IPS-11a (cell line): Measurements from ENCODE around the gene CDCA4.

ENCODE experiments used
- H3K4me3 ChIP-seq: one replicate; pipeline ENCODE4 v1.5.1; 2013; ENCODE audit warnings: low read depth, low read length, control low read depth

Gene CDCA4

GRCh38 chr14:105018414-105018813 lies 2.5 kb downstream of the CDCA4 start:
- H3K4me3 ChIP-seq, result no peak overlapping the region

DNA sequence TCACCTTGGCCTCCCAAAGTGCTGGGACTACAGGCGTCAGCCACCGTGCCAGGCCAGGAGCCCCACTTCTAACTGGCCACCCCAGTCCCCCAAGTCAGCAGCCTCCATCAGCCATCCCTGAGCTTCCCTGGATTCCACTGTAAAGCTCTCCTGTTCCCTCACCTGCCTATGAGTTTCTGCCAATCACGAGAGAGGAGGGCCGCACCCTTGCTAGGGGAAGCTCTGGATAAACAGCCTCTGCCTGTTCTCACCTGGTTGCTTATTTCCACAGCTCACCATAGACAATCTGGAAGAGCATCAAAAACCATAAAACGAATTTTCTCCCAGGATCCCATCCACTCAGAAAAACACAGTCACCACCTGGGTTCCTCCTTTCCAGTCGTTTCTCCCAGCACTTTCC lies 5.0 kb downstream of the CDCA4 start:
- H3K4me3 ChIP-seq, result no peak overlapping the region

GRCh38 chr14:105015242-105015641 lies 5.6 kb downstream of the CDCA4 start:
- H3K4me3 ChIP-seq, result no peak overlapping the region

DNA sequence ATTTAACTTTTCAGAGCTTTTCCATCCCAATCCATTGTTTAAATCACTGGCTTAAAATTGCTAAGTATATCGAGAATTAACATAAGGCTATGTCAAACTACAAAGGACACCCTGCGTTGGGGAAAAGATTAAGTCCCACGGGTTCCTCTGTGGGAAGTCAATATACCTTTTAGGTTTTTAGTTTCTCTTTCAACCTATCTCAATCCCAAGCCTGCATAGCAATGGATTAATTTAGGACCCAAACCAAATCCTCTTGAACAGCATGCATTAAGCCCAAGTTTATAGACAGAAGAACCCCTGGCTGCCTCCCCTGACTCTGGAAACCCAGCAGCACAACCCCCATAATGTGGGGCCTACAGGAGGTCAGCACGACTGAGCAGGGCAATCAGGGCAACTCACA lies 6.3 kb downstream of the CDCA4 start:
- H3K4me3 ChIP-seq, result no peak overlapping the region

- no peak overlapping the region for H3K4me3 ChIP-seq
These were observed 6.9 kb downstream of the CDCA4 start for GRCh38 chr14:105014032-105014431.

DNA sequence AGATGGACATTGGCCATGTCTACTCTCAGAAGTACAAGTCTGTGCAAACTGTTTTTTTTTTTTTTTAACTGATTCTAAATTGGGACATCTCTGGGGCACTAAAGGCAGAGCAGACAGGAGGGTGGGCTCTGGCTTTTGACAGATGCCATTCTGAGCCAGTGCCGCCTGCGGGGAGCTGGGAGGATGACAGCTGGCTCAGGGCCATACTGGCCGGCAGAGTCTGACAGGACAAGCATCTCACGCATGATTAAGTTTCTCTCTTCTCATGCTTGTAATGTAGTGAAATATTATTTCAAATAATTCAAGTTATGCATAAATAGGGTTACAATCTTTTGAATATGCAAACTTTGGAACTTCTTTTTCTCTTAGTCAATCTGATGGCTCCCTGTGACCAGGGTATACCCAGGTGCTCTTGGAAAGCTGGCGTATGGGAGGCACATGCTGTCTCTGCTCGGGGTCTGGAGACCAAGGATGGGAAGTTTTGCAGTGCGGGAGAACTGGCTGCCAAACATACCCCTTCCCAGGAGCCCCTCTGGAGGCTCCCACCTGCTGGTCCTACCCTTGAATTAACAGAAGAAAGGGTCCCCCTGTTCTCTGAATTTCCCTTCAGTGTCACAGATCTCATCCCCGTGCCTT lies 7.6 kb downstream of the CDCA4 start:
- H3K4me3 ChIP-seq, result no peak overlapping the region

DNA sequence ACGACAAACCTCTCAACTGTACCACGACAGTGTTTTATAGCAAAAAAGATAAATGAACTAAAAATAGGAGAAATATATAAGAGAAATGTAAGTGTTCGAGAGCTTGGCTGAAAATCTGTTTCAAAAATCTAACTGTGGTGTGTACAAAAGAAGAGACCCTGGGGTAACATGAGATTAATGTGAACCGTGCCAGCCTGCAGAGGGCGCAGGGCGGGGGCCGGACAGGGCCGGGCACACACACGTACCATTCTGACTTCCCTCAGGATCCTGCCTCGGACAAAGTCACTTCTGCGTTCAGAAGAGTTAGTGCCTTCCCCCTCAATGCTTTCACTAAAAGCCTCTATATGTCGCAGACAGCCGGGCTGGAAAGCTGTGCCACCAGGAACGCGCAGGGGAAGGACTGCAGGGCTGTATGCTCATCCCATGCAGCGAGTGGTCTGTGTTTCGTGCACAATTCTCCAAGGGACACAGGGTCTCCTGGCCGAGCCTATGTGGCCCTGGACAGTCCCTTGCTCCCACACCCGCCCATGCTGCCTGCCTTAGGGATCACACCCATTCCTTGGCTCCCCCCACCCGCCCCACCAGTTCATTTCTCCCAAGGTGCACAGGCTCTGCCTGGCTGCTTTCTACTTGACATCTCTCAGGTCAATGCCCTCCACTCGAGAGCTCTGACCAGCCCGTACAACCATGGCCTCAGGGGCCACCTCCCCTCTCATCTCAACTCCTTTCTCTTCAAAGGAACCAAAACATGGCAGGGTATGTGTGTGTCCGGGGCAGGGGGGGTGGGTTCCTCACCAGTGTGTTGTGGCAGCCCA lies 8.5 kb downstream of the CDCA4 start:
- H3K4me3 ChIP-seq, result no peak overlapping the region

GRCh38 chr14:105011312-105011990 lies 9.4 kb downstream of the CDCA4 start:
- H3K4me3 ChIP-seq, result no peak overlapping the region

DNA sequence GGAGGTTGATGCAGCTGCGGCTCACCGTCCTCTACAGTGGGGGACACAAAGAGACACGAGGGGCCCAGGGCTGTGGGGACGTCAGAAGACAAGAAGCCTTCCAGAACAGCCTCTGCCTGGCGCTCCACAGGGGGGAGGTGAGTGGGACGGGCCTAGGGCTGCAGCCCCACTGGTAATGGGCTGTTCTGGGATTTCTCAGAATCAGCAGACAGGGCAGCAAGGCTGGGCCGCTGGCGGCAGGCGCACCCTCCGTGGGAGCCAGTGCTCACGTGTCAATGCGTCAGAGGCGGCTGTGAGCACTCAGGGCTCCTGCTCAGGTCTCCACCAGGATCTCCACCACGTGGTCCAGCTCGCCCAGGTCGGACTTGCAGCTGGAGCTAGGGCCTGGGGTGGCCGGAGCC lies 10.0 kb downstream of the CDCA4 start:
- no peak overlapping the region for H3K4me3 ChIP-seq

GRCh38 chr14:105010106-105010505 lies 10.8 kb downstream of the CDCA4 start:
- H3K4me3 ChIP-seq, result no peak overlapping the region

GRCh38 chr14:105007593-105008264 lies 13.2 kb downstream of the CDCA4 start:
- H3K4me3 ChIP-seq, result no peak overlapping the region

DNA sequence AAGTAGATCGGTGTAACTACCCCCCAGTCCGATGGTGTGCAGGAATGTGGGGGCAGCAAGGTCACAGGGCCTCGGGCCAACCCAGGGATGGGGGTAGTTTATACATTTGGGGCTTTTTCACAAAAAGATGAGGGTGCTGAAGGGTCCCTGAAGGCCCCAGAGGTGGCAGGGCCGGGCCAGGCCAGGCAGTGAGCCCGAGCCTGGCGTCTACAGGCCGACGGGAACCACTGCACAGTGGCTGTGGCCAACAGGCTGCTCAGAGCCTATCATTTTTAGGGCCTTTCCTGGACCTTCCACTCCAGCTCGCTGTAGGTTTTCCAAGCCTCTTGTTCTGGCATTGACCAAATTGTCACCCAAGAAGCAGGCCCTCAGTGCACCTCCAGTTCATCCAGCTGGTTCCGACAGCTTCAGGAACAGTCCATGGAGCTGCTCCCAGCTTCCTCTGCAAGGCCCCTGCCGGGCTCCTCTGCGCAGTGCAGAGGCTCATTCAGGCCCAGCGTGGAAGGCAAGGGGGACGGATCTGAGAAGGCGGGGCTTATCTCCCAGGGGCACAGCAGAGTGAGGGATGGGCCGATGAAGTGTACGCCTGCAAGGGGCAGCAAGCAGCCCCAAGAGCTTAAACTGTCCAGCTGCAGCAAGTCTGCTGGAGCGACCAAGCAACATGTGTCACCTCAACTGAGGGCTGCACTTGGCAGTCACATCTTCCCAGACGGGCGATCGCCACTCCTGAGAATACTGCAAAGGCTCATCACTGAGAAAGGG lies 13.9 kb downstream of the CDCA4 start:
- no peak overlapping the region for H3K4me3 ChIP-seq

DNA sequence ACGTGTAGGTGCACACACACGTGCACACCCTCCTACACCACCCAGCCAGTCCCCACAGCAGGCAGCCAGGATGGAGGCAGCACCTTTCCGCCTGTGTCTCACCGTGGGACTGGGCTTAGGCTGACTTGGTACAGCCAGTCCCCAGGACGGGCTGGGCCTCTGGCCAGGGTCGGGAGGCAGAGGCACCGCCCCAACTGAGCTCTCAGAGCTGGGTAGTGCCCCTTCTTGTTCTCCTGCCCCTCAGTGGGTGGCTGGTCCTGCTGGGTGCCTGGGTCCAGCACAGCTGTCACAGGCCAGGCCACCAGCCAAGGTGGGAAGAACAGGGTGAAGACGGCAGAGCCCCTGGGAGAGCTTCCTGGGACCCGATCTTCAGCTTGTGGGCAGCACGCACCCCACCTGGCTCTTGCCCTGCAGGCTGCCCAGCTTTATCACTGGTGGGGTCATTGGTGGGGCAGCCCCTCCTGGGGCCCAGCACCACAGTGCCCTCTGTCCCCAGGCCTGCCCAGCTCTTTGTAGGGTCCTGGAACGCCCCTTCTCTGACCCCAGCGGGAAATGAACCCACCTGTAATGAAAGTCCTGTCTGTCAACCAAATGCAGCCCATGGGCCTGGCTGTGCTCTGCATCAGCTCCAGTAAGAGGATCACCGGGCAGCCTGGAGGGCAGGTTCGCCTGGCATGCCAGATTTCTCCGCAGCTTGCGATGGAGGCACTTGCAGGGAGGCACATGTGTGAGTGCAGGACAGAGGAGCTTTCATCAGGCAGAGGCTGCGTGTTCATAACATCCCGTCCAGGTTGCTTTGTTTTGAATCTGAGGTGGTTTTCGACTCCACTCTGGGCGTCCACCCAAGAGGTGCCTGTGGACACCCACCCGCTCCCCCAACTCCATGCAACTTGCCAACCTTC lies 14.7 kb downstream of the CDCA4 start:
- no peak overlapping the region for H3K4me3 ChIP-seq

DNA sequence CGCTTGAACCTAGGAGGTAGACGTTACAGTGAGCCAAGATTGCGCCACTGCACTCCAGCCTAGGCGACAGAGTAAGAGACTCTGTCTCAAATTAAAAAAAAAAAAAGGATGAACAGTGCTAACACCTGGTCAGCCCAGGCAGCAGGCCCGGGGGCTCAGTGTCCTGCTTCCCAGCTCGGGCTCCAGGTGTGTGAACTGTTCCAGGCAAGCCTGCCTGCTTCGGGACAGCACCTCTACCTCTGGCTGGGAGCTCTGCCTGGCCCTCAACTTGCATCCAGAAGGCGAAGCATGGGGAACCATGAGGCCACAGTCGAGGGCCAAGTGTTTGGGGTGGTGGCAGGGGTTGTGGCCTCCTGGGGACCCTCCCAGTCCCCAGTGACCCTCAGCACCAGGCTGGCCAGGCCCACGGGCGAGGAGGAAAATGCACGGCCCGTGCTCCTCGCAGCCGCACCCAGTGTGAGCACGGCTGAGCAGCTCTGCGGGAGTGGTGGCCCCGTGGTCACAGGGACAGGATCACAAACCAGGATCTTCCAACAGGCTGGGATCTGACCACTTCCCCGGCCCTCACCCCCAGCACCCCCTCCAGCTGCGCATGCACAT lies 15.5 kb downstream of the CDCA4 start:
- H3K4me3 ChIP-seq, result no peak overlapping the region

DNA sequence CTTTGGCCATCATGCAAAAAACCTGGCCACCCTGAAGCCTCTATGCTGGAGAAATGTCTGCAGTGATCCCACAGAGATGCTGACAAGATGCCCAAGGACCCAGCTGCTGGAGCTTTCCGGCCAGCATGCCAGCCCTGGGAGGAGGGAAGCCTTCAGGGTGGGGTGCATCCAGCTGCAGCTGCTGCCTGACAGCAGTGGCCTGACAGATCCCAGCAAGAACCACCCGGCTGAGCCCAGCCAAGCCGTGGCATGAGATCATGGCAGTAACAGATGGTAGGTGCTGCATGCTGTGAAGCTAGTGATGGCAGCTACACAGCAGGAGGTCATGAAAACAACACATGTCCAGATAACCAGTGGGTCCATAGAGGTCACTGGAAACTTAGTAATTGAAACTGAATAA lies 21.5 kb downstream of the CDCA4 start:
- H3K4me3 ChIP-seq, result no peak overlapping the region

DNA sequence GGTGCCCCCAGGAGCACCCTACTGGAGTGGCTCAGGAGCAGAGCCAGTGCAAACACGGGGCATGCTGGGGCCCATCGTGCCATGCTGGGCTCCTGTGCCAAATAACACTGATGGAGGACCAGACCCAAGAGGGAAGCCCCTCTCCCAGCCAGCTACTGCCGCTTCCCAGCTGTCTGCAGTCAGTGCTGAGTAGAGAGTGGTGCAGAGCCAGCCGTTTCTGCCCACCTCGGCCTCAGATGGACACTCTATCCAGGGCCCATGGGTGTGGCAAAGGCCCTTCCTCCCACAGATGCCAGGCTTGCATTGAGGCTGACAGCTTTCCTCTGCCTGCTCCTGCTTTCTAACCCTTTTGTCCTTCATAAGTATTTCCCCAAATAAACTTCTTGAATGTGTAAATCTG lies 22.1 kb downstream of the CDCA4 start:
- H3K4me3 ChIP-seq, result no peak overlapping the region

DNA sequence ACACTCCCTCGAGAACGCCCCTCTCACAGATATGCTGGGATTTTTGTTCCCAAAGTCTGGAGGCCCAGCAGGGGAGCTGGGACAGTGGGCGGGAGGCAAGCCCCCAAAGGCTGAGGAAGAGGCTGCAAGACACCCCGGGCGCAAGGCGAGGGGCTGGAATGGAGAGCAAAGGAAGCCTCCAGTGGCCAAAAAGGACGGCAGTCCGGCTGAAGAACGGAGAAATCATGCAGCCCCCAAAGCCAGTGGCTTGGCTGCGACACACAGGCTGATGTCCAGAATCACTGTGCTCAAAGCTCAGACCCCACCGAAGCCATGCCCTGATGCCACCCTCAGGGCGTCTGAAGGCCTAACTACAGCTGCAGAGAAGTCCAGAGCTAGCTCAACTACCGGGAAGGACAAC lies 24.4 kb downstream of the CDCA4 start:
- H3K4me3 ChIP-seq, result no peak overlapping the region

GRCh38 chr14:104996032-104996431 lies 24.9 kb downstream of the CDCA4 start:
- H3K4me3 ChIP-seq, result no peak overlapping the region

- no peak overlapping the region for H3K4me3 ChIP-seq
These were observed 25.9 kb downstream of the CDCA4 start for GRCh38 chr14:104994978-104995377.
